GM12878 (cell line): ENCODE measurements around the gene RNASE9. TPM values are rescaled to one million over a fixed set of nuclear protein-coding genes. Genes with fewer than 3 reads are reported as not detected.

Experiments
- ATAC-seq: fragments of 200-7000 bp; cut with Tn5 transposase; 3 replicates; pipeline ENCODE4 v1.9.1; 2020; ENCODE audit warnings: mild to moderate bottlenecking, moderate library complexity
- BruUV-seq: library from RNA; stranded (reverse); fragments of 400-500 nt; replicated peaks from 2 replicates; lab custom pipeline; 2021; lab: Mats Ljungman, UMichigan
- CTCF ChIA-PET: fragments of 300-600 bp; sonication (Branson Sonifier 250); formaldehyde crosslinking; extraction: SDS; loops from one replicate; lab custom pipeline; 2021; ENCODE audit warnings: inconsistent platforms; lab: Yijun Ruan, JAX
- POLR2A ChIA-PET: fragments of 350-600 bp; formaldehyde crosslinking; extraction: SDS; loops from one replicate; lab custom pipeline; 2021; ENCODE audit warnings: inconsistent platforms; lab: Charles Lee
- RAD21 ChIA-PET: fragments of 300-600 bp; sonication (Branson Sonifier 250); formaldehyde crosslinking; loops from one replicate; lab custom pipeline; 2023; ENCODE audit warnings: antibody characterized with exemption; ENCODE audit not compliant: unreplicated experiment; lab: Charles Lee
- SMC1A ChIA-PET: fragments of 300-600 bp; sonication (Branson Sonifier 250); formaldehyde crosslinking; loops from one replicate; lab custom pipeline; 2023; ENCODE audit not compliant: unreplicated experiment, uncharacterized antibody; lab: Charles Lee
- DNase-seq: peaks from one replicate; pipeline ENCODE4 v3.0.0-alpha.2; 2011; ENCODE audit warnings: low read depth, low spot score
- FAIRE-seq: peaks from 3 replicates; lab custom pipeline; 2011; peaks lifted over from hg19 to GRCh38; lab: Jason Lieb, UNC
- H2AFZ ChIP-seq: 2 replicates; pipeline ENCODE4 v1.6.0; 2011; ENCODE audit warnings: low read depth, low read length, control low read depth; ENCODE audit not compliant: control insufficient read depth
- H3K27ac ChIP-seq: 2 replicates; pipeline ENCODE4 v1.5.1; 2011; ENCODE audit warnings: control low read depth; ENCODE audit not compliant: control insufficient read depth, insufficient read depth
- H3K27me3 ChIP-seq, 2 experiments: replicated peaks in 1 of 2; 2 replicates each; pipeline versions ENCODE4 v1.6.0 to v1.6.1; 2011; ENCODE audit warnings: low read length in 1 of 2; ENCODE audit not compliant: control insufficient read depth in 2 of 2, insufficient read depth in 2 of 2
- H3K36me3 ChIP-seq, 2 experiments: 2 replicates each; pipeline ENCODE4 v1.5.1; 2011; ENCODE audit warnings: low read length in 1 of 2; ENCODE audit not compliant: control insufficient read depth in 2 of 2, insufficient read depth in 2 of 2
- H3K4me1 ChIP-seq: 2 replicates; pipeline ENCODE4 v1.6.1; 2011; ENCODE audit warnings: mild to moderate bottlenecking, low read length, moderate library complexity, mixed read lengths; ENCODE audit not compliant: control insufficient read depth, insufficient read depth
- H3K4me2 ChIP-seq: 2 replicates; pipeline ENCODE4 v1.6.0; 2011; ENCODE audit warnings: control low read depth; ENCODE audit not compliant: control insufficient read depth, insufficient read depth
- H3K4me3 ChIP-seq: fragments of 200-600 bp; sonication (generic); 2 replicates; pipeline ENCODE4 v1.5.1; 2016
- H3K79me2 ChIP-seq: 2 replicates; pipeline ENCODE4 v1.6.0; 2011; ENCODE audit warnings: low read length; ENCODE audit not compliant: control insufficient read depth, insufficient read depth
- H3K9ac ChIP-seq: 2 replicates; pipeline ENCODE4 v1.8.0; 2011; ENCODE audit warnings: low read length, control low read depth, mixed read lengths; ENCODE audit not compliant: control insufficient read depth, insufficient read depth
- H3K9me3 ChIP-seq: replicated peaks from 3 replicates; pipeline ENCODE4 v1.5.1; 2011; ENCODE audit warnings: mild to moderate bottlenecking, low read length; ENCODE audit not compliant: control insufficient read depth, insufficient read depth
- H4K20me1 ChIP-seq: 2 replicates; pipeline ENCODE4 v1.6.0; 2011; ENCODE audit not compliant: control insufficient read depth, insufficient read depth
- FOS ChIP-seq: IDR thresholded peaks from 3 replicates; pipeline ENCODE4 v1.6.1; 2011; ENCODE audit warnings: borderline replicate concordance; ENCODE audit not compliant: insufficient read length; ENCODE audit errors: extremely low read depth
- FOXM1 ChIP-seq: IDR thresholded peaks from 2 replicates; pipeline ENCODE4 v1.6.1; 2012; ENCODE audit warnings: low read depth, mild to moderate bottlenecking, inconsistent platforms, low read length, moderate library complexity
- GABPA ChIP-seq: IDR thresholded peaks from 2 replicates; pipeline ENCODE4 v1.6.1; 2014; ENCODE audit warnings: antibody characterized with exemption, low read depth, mild to moderate bottlenecking, inconsistent platforms
- GATAD2B ChIP-seq: fragments of 450-650 bp; conservative IDR thresholded peaks from 2 replicates; pipeline ENCODE4 v1.6.1; 2017; ENCODE audit warnings: low read depth, mild to moderate bottlenecking, moderate library complexity
- NR2C2 ChIP-seq: IDR thresholded peaks from 2 replicates; pipeline ENCODE4 v1.6.1; 2011; ENCODE audit warnings: borderline replicate concordance, low read depth; ENCODE audit not compliant: control insufficient read depth, insufficient read length
- RFX5 ChIP-seq: IDR thresholded peaks from 2 replicates; pipeline ENCODE4 v1.6.1; 2011; ENCODE audit warnings: low read depth, low read length, improper control_type of control experiment
- SMAD1 ChIP-seq: fragments of 450-650 bp; IDR thresholded peaks from 2 replicates; pipeline ENCODE4 v1.6.1; 2018; ENCODE audit warnings: mild to moderate bottlenecking, low read depth; ENCODE audit not compliant: partially characterized antibody
- WGBS: methylation state at CpG from one replicate; pipeline ENCODE4 v1.1.6; 2016; ENCODE audit warnings: low lambda C conversion rate; ENCODE audit not compliant: insufficient replicate concordance, insufficient coverage; ENCODE audit errors: missing lambda C conversion rate; 5-methylcytosine and 5-hydroxymethylcytosine counted together
- in situ Hi-C: fragments of 300-500 bp; cut with MboI; formaldehyde crosslinking; loops from 9 replicates; pipeline ENCODE4 v1.14.3; 2018; ENCODE audit warnings: mixed read lengths
- intact Hi-C: fragments of 100-400 bp; cut with micrococcal nuclease; formaldehyde crosslinking; loops from one replicate; pipeline ENCODE4 v1.14.2; 2022; ENCODE audit not compliant: unreplicated experiment
- polyA plus RNA-seq, 11 experiments: library from polyadenylated mRNA; depleted of rRNA in 4 of 11; unstranded in 6 of 11; stranded (reverse) in 5 of 11; fragments of >200 nt; fragmentation: Nextera tagmentation in 4 of 11; fragmentation: Illumina TruSeq in 1 of 11; extraction: Ambion mirVana in 4 of 11; extraction: Trizol in 1 of 11; gene quantifications; 1 replicate in 1 of 11; 2 replicates in 10 of 11; pipeline versions ENCODE4 v1.2.1 to v1.2.3, GENCODE V29; 2011 to 2016; ENCODE audit warnings: inconsistent platforms in 2 of 11, missing spikeins in 2 of 11, low read depth in 1 of 11
- total RNA-seq, 4 experiments: library from RNA; depleted of rRNA in 3 of 4; stranded (reverse); fragments of >200 nt in 3 of 4; fragmentation: Illumina TruSeq in 1 of 4; extraction: Trizol in 1 of 4; gene quantifications; 2 replicates each; pipeline versions ENCODE4 v1.2.1 to v1.2.3, GENCODE V29; 2013 to 2021
- TF ChIP-seq, protein P1 (sequence below): fragments of 450-650 bp; IDR thresholded peaks from 2 replicates; pipeline ENCODE4 v1.6.1; 2017; ENCODE audit warnings: mild to moderate bottlenecking, moderate library complexity
- TF ChIP-seq, protein P2 (sequence below): fragments of 450-650 bp; IDR thresholded peaks from 2 replicates; pipeline ENCODE4 v1.6.1; 2017; ENCODE audit warnings: mild to moderate bottlenecking
- TF ChIP-seq, protein P3 (sequence below): fragments of 450-650 bp; IDR thresholded peaks from 2 replicates; pipeline ENCODE4 v1.6.1; 2017; ENCODE audit warnings: borderline replicate concordance

The RNASE9 gene
- total and polyA plus RNA-seq, 10 of the 15 experiments (the other 5 are each of a cell fraction or from before 2014, with no cell fraction given), result not detected

DNA sequence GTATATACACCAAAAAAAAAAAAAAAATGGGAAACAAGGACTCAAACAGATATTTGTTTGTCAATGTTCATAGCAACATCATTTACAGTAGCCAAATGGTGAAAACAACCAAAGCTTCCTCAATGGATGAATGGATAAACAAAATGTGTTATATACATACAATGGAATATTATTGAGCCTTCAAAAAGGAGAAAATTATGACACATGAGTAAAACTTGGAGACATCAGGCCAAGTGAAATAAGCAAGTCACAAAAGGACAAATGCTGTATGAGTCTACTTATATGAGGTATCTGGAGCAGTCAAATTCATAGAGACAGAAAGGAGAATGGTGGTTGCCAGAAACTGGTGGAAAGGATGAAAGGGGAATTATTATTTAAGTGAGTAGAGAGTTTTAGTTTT is 7.8 kb downstream of the RNASE9 start:
- intact Hi-C loops, result no loop called here
- no peak for DNase-seq
- in situ Hi-C loops, result no loop called here
- no peak for TF ChIP-seq SMAD1
- TF ChIP-seq, protein P1, sequence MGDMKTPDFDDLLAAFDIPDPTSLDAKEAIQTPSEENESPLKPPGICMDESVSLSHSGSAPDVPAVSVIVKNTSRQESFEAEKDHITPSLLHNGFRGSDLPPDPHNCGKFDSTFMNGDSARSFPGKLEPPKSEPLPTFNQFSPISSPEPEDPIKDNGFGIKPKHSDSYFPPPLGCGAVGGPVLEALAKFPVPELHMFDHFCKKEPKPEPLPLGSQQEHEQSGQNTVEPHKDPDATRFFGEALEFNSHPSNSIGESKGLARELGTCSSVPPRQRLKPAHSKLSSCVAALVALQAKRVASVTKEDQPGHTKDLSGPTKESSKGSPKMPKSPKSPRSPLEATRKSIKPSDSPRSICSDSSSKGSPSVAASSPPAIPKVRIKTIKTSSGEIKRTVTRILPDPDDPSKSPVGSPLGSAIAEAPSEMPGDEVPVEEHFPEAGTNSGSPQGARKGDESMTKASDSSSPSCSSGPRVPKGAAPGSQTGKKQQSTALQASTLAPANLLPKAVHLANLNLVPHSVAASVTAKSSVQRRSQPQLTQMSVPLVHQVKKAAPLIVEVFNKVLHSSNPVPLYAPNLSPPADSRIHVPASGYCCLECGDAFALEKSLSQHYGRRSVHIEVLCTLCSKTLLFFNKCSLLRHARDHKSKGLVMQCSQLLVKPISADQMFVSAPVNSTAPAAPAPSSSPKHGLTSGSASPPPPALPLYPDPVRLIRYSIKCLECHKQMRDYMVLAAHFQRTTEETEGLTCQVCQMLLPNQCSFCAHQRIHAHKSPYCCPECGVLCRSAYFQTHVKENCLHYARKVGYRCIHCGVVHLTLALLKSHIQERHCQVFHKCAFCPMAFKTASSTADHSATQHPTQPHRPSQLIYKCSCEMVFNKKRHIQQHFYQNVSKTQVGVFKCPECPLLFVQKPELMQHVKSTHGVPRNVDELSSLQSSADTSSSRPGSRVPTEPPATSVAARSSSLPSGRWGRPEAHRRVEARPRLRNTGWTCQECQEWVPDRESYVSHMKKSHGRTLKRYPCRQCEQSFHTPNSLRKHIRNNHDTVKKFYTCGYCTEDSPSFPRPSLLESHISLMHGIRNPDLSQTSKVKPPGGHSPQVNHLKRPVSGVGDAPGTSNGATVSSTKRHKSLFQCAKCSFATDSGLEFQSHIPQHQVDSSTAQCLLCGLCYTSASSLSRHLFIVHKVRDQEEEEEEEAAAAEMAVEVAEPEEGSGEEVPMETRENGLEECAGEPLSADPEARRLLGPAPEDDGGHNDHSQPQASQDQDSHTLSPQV, result no peak
- TF ChIP-seq, all 136 proteins: peak for 0
- Histone ChIP-seq H3K27ac (no peak overlapping the region), H3K4me3 (no peak overlapping the region), H3K4me2 (no peak overlapping the region), H2AFZ (no peak overlapping the region), H3K9me3 (no peaks in the 10 kb centered on the region), H3K4me1 (no peaks in the 10 kb centered on the region), H3K79me2 (no peaks in the 10 kb centered on the region), H3K9ac (no peak overlapping the region), H3K36me3 (no peaks in the 10 kb centered on the region), H4K20me1 (no peaks in the 10 kb centered on the region), H3K27me3 (no peaks in the 10 kb centered on the region)
- RAD21 ChIA-PET, result no interaction called here
- CTCF ChIA-PET, result interaction anchor here (0.6 kb wide), 1 partner anchor 14 kb away, joined by 4 read pairs; no protein-coding TSS in a partner anchor
- ATAC-seq (no peak), FAIRE-seq (no peak)
- SMC1A ChIA-PET, result no interaction called here
- POLR2A ChIA-PET, result no interaction called here
- BruUV-seq, result no TSS peak

DNA sequence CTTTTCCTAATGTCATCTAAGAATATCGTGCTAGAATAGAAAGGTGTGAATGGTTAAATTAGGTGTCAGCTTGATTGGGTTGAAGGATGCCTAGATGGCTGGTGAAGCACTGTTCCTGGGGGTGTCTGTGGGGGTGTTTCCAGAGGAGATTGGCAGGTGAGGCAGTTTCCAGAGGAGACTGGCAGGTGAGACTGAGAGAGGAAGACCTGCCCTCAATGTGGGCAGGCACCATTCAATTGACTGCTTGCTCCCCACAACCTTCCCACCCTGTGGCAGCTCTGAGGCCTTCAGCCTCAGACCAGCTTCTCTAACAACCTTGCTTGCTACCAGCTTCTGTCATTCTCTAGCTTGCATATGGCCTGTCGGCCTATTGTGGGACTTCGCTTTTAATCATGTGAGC is 9.2 kb downstream of the RNASE9 start:
- Histone ChIP-seq H3K4me3 (no peak overlapping the region), H3K9me3 (no peaks in the 10 kb centered on the region), H4K20me1 (no peaks in the 10 kb centered on the region), H3K4me1 (no peaks in the 10 kb centered on the region), H3K27ac (no peak overlapping the region), H3K27me3 (no peaks in the 10 kb centered on the region), H3K4me2 (no peak overlapping the region), H2AFZ (no peak overlapping the region), H3K9ac (no peak overlapping the region), H3K79me2 (no peaks in the 10 kb centered on the region), H3K36me3 (no peaks in the 10 kb centered on the region)
- ChIA-PET RAD21 (no interaction called here), POLR2A (no interaction called here), CTCF (interaction anchor here (1.2 kb wide), 1 partner anchor 224 kb away, joined by 3 read pairs; no protein-coding TSS in a partner anchor), SMC1A (interaction anchor here (1.2 kb wide), 1 partner anchor 15 kb away, joined by 4 read pairs; no protein-coding TSS in a partner anchor)
- intact Hi-C loops (no loop called here), in situ Hi-C loops (no loop called here)
- WGBS, result 80% methylated on average over 3 of the region's 3 CpGs
- FAIRE-seq, result no peak
- no peak for ATAC-seq
- no TSS peak for BruUV-seq
- no peak for DNase-seq
- TF ChIP-seq, protein P2, sequence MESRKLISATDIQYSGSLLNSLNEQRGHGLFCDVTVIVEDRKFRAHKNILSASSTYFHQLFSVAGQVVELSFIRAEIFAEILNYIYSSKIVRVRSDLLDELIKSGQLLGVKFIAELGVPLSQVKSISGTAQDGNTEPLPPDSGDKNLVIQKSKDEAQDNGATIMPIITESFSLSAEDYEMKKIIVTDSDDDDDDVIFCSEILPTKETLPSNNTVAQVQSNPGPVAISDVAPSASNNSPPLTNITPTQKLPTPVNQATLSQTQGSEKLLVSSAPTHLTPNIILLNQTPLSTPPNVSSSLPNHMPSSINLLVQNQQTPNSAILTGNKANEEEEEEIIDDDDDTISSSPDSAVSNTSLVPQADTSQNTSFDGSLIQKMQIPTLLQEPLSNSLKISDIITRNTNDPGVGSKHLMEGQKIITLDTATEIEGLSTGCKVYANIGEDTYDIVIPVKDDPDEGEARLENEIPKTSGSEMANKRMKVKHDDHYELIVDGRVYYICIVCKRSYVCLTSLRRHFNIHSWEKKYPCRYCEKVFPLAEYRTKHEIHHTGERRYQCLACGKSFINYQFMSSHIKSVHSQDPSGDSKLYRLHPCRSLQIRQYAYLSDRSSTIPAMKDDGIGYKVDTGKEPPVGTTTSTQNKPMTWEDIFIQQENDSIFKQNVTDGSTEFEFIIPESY, result no peak
- TF ChIP-seq NR2C2, result no peak
- no peak for TF ChIP-seq GABPA
- no peak for TF ChIP-seq FOXM1
- TF ChIP-seq, protein P3, sequence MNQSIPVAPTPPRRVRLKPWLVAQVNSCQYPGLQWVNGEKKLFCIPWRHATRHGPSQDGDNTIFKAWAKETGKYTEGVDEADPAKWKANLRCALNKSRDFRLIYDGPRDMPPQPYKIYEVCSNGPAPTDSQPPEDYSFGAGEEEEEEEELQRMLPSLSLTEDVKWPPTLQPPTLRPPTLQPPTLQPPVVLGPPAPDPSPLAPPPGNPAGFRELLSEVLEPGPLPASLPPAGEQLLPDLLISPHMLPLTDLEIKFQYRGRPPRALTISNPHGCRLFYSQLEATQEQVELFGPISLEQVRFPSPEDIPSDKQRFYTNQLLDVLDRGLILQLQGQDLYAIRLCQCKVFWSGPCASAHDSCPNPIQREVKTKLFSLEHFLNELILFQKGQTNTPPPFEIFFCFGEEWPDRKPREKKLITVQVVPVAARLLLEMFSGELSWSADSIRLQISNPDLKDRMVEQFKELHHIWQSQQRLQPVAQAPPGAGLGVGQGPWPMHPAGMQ, result no peak
- no peak for TF ChIP-seq FOS
- no peak for TF ChIP-seq RFX5
- TF ChIP-seq GATAD2B, result no peak
